HepG2 (cell line): ENCODE data around the gene NYAP1. TPM values are rescaled to one million over a fixed set of nuclear protein-coding genes. Genes with fewer than 3 reads are reported as not detected.

Experiments used
- AHDC1 ChIP-seq: sonication (generic); formaldehyde crosslinking; IDR thresholded peaks from 2 replicates; pipeline ENCODE4 v1.5.1; 2020; ENCODE audit warnings: mild to moderate bottlenecking, missing genetic modification reagents, borderline replicate concordance
- KIAA2018 ChIP-seq: sonication (generic); formaldehyde crosslinking; IDR thresholded peaks from 2 replicates; pipeline ENCODE4 v1.5.0; 2020; ENCODE audit warnings: mild to moderate bottlenecking, missing genetic modification reagents, borderline replicate concordance
- ONECUT2 ChIP-seq: sonication (generic); formaldehyde crosslinking; IDR thresholded peaks from 2 replicates; pipeline ENCODE4 v1.4.0; 2020; ENCODE audit warnings: missing genetic modification reagents
- SRF ChIP-seq: IDR thresholded peaks from 2 replicates; pipeline ENCODE4 v1.6.1; 2011; ENCODE audit warnings: mild to moderate bottlenecking, low read depth, low read length, moderate library complexity
- THAP9 ChIP-seq: sonication (generic); formaldehyde crosslinking; IDR thresholded peaks from 2 replicates; pipeline ENCODE4; 2020; ENCODE audit warnings: missing genetic modification reagents, mild to moderate bottlenecking, borderline replicate concordance
- ZBTB3 ChIP-seq: sonication (generic); formaldehyde crosslinking; IDR thresholded peaks from 2 replicates; pipeline ENCODE4 v1.4.0; 2020; ENCODE audit warnings: low read depth, mild to moderate bottlenecking, moderate library complexity, missing genetic modification reagents, borderline replicate concordance
- polyA plus RNA-seq, 8 experiments: library from polyadenylated mRNA; depleted of rRNA in 3 of 8; stranded (reverse) in 7 of 8; unstranded in 1 of 8; fragments of >200 nt; fragmentation: Illumina TruSeq in 4 of 8; extraction: Trizol in 4 of 8; gene quantifications; 2 replicates each; pipeline versions ENCODE4 v1.2.1 to v1.2.3, GENCODE V29; 2011 to 2016; ENCODE audit warnings: low read depth in 4 of 8, missing spikeins in 1 of 8, mixed read lengths in 1 of 8; ENCODE audit not compliant: insufficient read depth in 1 of 8
- total RNA-seq, 5 experiments: library from RNA; depleted of rRNA; stranded (reverse); fragments of >200 nt; fragmentation: Illumina TruSeq; extraction: Trizol; gene quantifications; 2 replicates each; pipeline ENCODE4 v1.2.3, GENCODE V29; 2016; ENCODE audit warnings: low read depth in 1 of 5

Gene NYAP1
- total and polyA plus RNA-seq, 2 of the 13 experiments (the other 11 are each of a cell fraction or from before 2014, with no cell fraction given) = 0.15 to 0.46 TPM

- TF ChIP-seq KIAA2018 = no peak
- TF ChIP-seq AHDC1 (CRISPR knock-in tag) = 0 out of 2 replicates have a peak, but pooled peaks have one; percentile 63
- TF ChIP-seq SRF = no peak
- TF ChIP-seq ZBTB3 = no peak
- no peak for TF ChIP-seq ONECUT2
- TF ChIP-seq THAP9 (CRISPR knock-in tag) = no peak
These were observed 56.5 kb downstream of the NYAP1 start (continued) for GRCh38 chr7:100540073-100540723.
